Hindlimb muscle (tissue), 1 donor: ENCODE results near the gene TEKT2. TPM values are rescaled to one million over a fixed set of nuclear protein-coding genes. Genes with fewer than 3 reads are reported as not detected.

Experiments used
- DNase-seq: peaks from one replicate; pipeline ENCODE4 v3.0.0-alpha.2; 2013
- polyA plus RNA-seq: library from polyadenylated mRNA; unstranded; fragments of 120-200 nt; gene quantifications from one replicate; pipeline ENCODE4 v1.2.1, GENCODE V29; 2013; ENCODE audit not compliant: insufficient read length

The TEKT2 gene
- polyA plus RNA-seq, 1 donor = 0.44 TPM

DNA sequence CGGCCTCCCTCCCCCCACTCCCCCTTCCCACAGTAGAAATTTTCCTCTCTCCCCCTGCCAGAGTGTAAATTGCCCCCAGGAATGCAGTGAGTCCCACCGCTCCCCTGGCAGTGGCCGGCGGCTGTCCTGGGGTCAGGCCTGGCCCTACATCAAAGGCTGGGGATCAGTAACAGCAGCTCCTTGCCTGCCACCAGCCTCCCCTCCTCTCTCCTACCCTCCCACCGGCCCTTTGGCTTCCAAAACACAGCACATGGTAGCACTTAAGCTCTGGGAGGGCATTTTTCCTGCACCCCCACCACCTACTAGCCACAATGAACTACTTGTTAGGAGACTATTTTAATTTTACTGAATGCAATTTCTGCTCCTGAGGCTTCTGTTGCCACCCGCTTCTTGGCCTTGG, 50.1 kb downstream of the TEKT2 start:
- no peak for DNase-seq

GRCh38 chr1:36134505-36135329, 50.8 kb downstream of the TEKT2 start:
- DNase-seq = peak; percentile 79

DNA sequence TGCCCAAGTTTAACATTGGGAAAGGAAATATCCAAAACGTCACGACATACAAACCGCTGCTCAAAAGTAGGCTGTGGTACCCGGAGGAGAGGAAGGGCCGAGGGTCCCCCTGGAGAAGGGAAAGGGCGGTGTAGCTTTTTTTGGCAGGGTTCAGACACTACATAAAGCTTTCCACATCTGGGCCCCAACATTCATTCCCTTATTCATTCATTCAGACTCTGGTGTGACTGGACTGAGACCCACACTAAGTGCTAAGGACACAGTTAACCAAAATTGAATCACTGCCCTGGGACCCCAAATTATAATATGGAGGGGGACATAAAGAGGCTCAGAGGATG, 51.4 kb downstream of the TEKT2 start:
- peak; percentile 49 for DNase-seq

DNA sequence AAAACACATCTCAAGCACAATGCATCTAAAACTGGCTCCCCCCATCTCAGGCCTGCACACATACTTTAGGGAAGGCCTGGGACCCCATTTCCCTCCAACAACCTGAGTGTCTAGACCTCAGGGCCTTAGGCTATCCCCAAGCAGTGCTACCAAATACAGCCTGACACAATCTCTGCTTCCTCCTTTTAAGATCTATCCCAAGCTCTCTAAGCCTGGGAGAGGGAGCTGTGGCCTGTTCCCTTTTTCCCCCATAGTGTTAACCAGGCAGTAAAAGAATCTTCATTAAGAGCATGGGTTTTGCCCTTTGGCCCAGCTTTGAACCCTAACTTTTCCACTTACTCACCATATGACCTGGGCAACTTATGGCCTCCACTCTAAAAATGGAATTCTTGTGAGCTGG, 51.9 kb downstream of the TEKT2 start:
- DNase-seq = no peak

DNA sequence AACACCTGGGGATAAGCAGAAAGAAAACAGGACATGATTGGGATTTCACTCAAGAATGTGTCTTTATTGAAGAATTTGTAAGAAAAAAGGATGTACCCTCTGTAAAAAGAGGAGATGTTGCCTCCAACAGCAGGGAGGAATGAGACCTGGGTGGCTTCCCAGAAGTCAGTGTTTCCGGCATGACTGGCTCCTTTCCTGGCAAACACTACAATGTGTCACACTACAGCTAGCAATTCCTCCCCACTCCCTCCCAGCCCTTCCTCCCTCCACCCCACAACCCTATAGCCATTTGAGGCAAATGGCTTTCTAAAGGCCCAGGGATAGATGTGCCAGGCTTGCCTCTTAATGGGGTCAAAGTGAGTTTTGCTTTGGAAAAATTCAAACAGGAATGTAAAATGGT, 52.6 kb downstream of the TEKT2 start:
- DNase-seq = peak; percentile 36

DNA sequence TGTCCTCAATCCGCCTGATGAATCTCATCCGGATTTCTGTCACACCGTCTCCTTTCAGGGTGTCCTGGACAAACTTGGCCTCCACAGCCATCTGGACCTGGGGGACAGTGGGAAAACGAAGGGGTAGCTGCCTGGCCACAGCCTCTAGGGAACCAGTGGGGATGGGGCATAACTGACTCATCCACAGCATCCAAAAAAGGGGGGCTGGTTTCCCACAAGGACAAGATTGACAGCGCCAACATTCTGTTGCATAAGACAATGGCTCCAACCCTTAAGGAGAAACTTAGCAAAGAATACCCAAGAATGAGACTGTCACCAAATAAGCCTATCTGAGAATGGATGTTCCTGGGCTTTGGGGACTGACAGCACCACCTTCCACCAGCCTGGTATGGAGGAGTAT, 53.3 kb downstream of the TEKT2 start:
- DNase-seq = no peak

DNA sequence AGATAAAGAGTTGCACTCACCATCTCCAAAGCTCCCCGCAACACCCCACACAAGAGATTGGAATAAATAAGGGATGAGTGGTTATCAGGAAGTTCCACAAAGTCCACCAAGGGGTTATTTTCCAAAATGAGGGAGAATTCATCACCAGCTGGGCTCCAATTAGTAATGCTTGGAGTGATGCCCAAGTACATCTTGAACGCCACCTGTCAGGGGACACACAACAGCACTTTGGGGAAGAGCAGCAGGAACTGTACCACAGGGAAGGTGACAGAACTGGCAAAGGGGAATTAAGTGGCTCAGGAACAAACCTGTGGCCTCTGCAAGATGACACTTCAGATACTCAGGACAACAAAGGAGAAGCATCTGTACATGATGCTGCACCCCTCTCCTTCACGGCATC, 53.9 kb downstream of the TEKT2 start:
- DNase-seq = no peak

Other genes with a start within 250 kb of the TEKT2 start
- gene AGO1, start 200.9 kb upstream of the TEKT2 start, polyA plus RNA-seq = 9.4 TPM
- gene AGO3, start 153.0 kb upstream of the TEKT2 start, polyA plus RNA-seq = 12.3 TPM
- 28.4 TPM for gene ADPRS, start 4.8 kb downstream of the TEKT2 start, polyA plus RNA-seq
- gene COL8A2, start 41.1 kb downstream of the TEKT2 start, polyA plus RNA-seq = 6.9 TPM
- gene TRAPPC3, start 65.4 kb downstream of the TEKT2 start, polyA plus RNA-seq = 30.3 TPM
- 161 TPM for gene MAP7D1, start 72.1 kb downstream of the TEKT2 start, polyA plus RNA-seq
- 99.8 TPM for gene THRAP3, start 140.3 kb downstream of the TEKT2 start, polyA plus RNA-seq
- gene SH3D21, start 222.3 kb downstream of the TEKT2 start, polyA plus RNA-seq = 3.4 TPM
- gene EVA1B, start 239.6 kb downstream of the TEKT2 start, polyA plus RNA-seq = 34.8 TPM